Measurements from ENCODE around the gene MAGEB17.

DNA sequence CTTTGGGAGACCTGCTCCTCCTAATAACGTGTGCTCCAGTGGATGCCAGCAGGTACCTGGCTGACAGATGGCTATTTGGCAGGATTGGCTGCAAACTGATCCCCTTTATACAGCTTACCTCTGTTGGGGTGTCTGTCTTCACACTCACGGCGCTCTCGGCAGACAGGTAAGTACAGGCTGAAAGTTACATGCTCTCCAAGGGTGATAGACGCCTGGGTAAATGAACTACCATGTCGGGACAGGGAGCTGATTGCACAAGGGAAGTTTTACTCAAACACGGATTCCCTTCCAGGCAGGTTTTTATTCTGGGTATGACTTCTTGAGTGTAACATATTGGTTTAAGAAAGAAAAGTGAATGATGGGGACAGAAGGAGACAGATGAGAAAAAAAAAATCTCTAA lies 43.1 kb upstream of the MAGEB17 start:
- TF ChIP-seq, protein P1, sequence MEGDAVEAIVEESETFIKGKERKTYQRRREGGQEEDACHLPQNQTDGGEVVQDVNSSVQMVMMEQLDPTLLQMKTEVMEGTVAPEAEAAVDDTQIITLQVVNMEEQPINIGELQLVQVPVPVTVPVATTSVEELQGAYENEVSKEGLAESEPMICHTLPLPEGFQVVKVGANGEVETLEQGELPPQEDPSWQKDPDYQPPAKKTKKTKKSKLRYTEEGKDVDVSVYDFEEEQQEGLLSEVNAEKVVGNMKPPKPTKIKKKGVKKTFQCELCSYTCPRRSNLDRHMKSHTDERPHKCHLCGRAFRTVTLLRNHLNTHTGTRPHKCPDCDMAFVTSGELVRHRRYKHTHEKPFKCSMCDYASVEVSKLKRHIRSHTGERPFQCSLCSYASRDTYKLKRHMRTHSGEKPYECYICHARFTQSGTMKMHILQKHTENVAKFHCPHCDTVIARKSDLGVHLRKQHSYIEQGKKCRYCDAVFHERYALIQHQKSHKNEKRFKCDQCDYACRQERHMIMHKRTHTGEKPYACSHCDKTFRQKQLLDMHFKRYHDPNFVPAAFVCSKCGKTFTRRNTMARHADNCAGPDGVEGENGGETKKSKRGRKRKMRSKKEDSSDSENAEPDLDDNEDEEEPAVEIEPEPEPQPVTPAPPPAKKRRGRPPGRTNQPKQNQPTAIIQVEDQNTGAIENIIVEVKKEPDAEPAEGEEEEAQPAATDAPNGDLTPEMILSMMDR (IDR thresholded peaks at IDR 0.05) = no peak
- no peak for TF ChIP-seq POLR2A (IDR thresholded peaks at IDR 0.05)

Measured in esophagus squamous epithelium (tissue), 4 donors.